Ishikawa (cell line): ENCODE measurements around the gene TPM1.

Source experiments
- CEBPB ChIP-seq: IDR thresholded peaks from 2 replicates; pipeline ENCODE4 v1.6.1; 2012
- CREB1 ChIP-seq: IDR thresholded peaks from 2 replicates; pipeline ENCODE4 v1.6.1; 2012; ENCODE audit warnings: low read depth
- EGR1 ChIP-seq: IDR thresholded peaks from 2 replicates; pipeline ENCODE4 v1.6.1; 2012
- EP300 ChIP-seq: IDR thresholded peaks from 2 replicates; pipeline ENCODE4 v1.6.1; 2012; ENCODE audit warnings: borderline replicate concordance
- FOXM1 ChIP-seq: IDR thresholded peaks from 2 replicates; pipeline ENCODE4 v1.6.1; 2012; ENCODE audit warnings: low read depth, borderline replicate concordance
- NFIC ChIP-seq: IDR thresholded peaks from 2 replicates; pipeline ENCODE4 v1.6.1; 2012
- RAD21 ChIP-seq: IDR thresholded peaks from 2 replicates; pipeline ENCODE4 v1.6.1; 2012; ENCODE audit warnings: low read depth
- TAF1 ChIP-seq: IDR thresholded peaks from 2 replicates; pipeline ENCODE4 v1.6.1; 2012; ENCODE audit warnings: low read depth, mild to moderate bottlenecking
- TCF12 ChIP-seq: IDR thresholded peaks from 2 replicates; pipeline ENCODE4 v1.6.1; 2012; ENCODE audit warnings: low read depth
- TEAD4 ChIP-seq: IDR thresholded peaks from 2 replicates; pipeline ENCODE4 v1.6.1; 2012
- YY1 ChIP-seq: IDR thresholded peaks from 2 replicates; pipeline ENCODE4 v1.6.1; 2012; ENCODE audit warnings: low read depth
- ZBTB7A ChIP-seq: IDR thresholded peaks from 2 replicates; pipeline ENCODE4 v1.6.1; 2012; ENCODE audit warnings: low read depth
- TF ChIP-seq, protein P1 (sequence below): IDR thresholded peaks from 2 replicates; pipeline ENCODE4 v1.6.1; 2012
- TF ChIP-seq, protein P2 (sequence below): IDR thresholded peaks from 2 replicates; pipeline ENCODE4 v1.6.1; 2012
- TF ChIP-seq, protein P3 (sequence below): IDR thresholded peaks from 2 replicates; pipeline ENCODE4 v1.6.1; 2012; ENCODE audit warnings: low read depth, mild to moderate bottlenecking

Gene TPM1

DNA sequence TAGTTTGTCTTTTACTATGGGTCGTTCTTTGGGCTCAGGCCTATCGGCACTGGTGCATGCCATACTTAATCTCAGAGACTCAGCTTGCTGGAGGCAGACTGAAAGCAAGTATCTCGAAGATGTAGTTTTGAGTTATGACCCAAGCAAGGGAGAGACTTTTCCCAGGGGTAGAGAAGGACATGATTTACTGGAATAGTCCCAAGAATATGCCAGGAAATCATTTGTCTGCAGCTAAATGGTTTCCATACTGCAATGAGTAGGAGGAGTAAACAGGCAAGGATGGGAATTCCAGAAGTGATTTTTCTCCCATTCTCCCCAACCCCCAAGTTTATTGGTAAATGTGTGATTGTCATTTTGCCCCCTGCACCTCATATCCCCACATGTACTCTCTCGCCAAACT, 43.7 kb downstream of the TPM1 start:
- TF ChIP-seq EP300 (no peak), EGR1 (no peak), CREB1 (no peak), CEBPB (no peak), YY1 (no peak), ZBTB7A (no peak), TAF1 (no peak), FOXM1 (no peak)

DNA sequence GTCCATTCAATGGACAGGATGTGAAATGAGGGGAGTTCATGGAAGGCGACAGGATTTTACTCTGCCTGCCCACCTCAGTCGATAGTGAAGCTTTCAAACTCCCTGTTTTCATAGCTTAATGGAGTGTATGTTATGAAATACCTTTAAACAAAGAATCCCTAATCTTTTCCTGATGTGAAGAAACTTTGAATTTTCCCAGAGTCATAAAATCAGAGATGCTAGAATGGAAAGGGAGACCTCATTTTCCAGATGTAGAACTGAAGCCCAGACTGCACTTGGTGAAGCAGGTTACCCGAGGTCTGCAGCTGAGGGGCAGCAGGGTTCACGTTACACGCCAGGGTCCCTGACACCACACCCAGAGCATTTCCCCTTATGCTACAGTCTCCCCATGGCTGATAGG, 44.4 kb downstream of the TPM1 start:
- TF ChIP-seq NFIC (no peak), TAF1 (no peak), FOXM1 (no peak), TCF12 (no peak), CREB1 (no peak), EP300 (no peak), CEBPB (no peak), TEAD4 (no peak), RAD21 (no peak), YY1 (no peak), ZBTB7A (no peak), EGR1 (no peak)
- TF ChIP-seq, protein P1, sequence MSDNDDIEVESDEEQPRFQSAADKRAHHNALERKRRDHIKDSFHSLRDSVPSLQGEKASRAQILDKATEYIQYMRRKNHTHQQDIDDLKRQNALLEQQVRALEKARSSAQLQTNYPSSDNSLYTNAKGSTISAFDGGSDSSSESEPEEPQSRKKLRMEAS = no peak
- TF ChIP-seq, protein P2, sequence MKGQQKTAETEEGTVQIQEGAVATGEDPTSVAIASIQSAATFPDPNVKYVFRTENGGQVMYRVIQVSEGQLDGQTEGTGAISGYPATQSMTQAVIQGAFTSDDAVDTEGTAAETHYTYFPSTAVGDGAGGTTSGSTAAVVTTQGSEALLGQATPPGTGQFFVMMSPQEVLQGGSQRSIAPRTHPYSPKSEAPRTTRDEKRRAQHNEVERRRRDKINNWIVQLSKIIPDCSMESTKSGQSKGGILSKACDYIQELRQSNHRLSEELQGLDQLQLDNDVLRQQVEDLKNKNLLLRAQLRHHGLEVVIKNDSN = no peak

DNA sequence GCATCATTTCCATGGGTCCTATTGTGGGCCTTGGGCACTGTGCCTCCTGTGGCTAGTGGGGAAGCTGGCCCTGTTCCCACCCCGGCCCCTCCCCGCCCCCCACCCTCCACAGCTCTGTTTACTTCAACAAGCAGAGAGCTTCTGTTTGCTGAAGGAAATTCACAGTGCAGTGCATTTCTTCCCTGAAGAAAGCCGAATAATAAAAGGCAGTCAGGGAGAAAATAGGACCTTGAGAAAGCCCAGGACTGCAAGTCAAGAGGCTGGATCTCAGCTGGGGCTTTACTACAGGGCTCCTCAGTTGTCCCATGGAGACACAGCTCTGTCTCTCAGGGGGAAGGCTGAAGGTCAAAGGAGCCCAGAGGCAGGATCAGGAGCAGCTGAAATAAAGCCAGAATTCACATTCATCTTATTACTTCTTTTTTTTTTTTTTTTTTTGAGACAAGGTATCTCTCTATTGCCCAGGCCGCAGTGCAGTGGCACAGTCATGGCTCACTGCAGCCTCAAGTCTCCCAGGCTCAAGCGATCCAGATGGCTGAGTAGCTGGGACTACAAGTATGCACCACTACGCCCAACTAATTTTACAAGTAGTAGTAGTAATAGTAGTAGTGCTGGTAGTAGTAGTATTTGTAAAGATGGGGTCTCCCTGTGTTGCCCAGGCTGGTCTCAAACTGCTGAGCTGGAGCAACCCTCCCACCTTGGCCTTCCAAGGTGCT, 46.1 kb downstream of the TPM1 start:
- TF ChIP-seq TEAD4 = no peak
- no peak for TF ChIP-seq CEBPB
- TF ChIP-seq EP300 = no peak
- TF ChIP-seq ZBTB7A = no peak
- TF ChIP-seq TAF1 = no peak
- TF ChIP-seq, protein P1 = no peak
- TF ChIP-seq, protein P3, sequence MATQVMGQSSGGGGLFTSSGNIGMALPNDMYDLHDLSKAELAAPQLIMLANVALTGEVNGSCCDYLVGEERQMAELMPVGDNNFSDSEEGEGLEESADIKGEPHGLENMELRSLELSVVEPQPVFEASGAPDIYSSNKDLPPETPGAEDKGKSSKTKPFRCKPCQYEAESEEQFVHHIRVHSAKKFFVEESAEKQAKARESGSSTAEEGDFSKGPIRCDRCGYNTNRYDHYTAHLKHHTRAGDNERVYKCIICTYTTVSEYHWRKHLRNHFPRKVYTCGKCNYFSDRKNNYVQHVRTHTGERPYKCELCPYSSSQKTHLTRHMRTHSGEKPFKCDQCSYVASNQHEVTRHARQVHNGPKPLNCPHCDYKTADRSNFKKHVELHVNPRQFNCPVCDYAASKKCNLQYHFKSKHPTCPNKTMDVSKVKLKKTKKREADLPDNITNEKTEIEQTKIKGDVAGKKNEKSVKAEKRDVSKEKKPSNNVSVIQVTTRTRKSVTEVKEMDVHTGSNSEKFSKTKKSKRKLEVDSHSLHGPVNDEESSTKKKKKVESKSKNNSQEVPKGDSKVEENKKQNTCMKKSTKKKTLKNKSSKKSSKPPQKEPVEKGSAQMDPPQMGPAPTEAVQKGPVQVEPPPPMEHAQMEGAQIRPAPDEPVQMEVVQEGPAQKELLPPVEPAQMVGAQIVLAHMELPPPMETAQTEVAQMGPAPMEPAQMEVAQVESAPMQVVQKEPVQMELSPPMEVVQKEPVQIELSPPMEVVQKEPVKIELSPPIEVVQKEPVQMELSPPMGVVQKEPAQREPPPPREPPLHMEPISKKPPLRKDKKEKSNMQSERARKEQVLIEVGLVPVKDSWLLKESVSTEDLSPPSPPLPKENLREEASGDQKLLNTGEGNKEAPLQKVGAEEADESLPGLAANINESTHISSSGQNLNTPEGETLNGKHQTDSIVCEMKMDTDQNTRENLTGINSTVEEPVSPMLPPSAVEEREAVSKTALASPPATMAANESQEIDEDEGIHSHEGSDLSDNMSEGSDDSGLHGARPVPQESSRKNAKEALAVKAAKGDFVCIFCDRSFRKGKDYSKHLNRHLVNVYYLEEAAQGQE = no peak

DNA sequence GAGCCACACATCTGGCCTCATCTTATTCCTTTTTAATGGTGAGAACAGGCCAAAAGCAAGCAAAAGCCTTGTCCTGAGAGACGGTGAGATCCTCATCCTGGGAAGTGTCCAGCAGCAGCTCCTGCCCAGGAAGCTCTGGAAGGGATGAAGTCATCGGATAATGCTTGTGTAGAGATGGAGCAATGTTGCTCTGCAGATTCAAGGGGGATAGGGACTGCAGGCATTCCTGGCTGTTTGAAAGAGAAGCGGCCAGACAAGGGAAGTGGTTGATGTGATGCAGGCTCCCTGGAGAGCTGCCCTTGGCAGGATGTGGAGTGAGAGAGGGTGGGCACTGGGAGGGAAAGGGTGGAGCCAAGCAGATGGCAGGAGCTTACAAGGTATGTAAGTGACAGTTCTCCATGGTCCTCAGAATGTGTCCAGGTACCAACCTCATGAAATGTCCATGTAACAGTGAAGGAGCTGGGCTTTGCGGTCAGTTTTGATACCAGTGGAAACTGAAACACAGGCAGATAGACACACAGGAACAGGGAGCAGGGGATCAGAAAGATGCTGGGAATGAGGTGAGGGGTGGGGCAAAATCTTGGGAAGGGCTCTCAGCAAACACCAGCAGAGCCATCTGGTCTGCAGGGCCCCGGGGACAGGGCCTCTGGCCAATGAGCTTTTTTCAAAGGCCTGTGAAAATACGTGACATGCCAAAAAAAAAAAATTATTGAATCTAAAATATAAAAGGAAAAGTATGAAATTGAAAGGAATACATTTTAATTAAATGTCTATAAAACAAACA, 46.9 kb downstream of the TPM1 start:
- no peak for TF ChIP-seq FOXM1
- TF ChIP-seq, protein P3 = no peak
- no peak for TF ChIP-seq ZBTB7A
- no peak for TF ChIP-seq YY1
- TF ChIP-seq CEBPB = no peak
- no peak for TF ChIP-seq EP300
- TF ChIP-seq, protein P2 = no peak
- no peak for TF ChIP-seq RAD21
- no peak for TF ChIP-seq EGR1
- no peak for TF ChIP-seq TAF1
- no peak for TF ChIP-seq CREB1
- no peak for TF ChIP-seq TCF12
- no peak for TF ChIP-seq NFIC
- TF ChIP-seq, protein P1 = no peak
- TF ChIP-seq TEAD4 = no peak

DNA sequence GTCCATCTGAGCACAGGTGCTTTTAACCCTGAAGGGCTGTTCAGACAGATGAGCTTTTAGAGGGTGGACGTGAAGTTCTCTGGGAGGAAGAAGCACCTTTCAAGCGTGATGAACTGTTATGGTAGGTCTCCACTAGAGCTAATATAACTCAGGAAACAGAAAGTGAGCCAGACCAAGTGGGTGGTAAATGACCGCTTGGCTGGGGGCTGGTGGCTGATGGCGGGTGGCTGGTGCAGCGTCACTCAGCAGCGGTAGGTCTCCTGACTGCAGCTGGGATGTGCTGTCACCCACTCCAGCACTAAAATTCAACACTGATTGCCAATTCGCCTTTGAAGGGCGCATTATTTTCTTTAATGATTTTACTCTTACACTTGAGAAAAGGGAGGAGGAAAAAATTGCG, 47.9 kb downstream of the TPM1 start:
- TF ChIP-seq CEBPB (no peak), TCF12 (no peak), ZBTB7A (no peak), YY1 (no peak), TAF1 (no peak), NFIC (no peak), FOXM1 (no peak), RAD21 (no peak), CREB1 (no peak), EGR1 (no peak), TEAD4 (no peak), EP300 (no peak)
- TF ChIP-seq, protein P3 = no peak
- TF ChIP-seq, protein P2 = no peak
- TF ChIP-seq, protein P1 = no peak
